CD1c-positive myeloid dendritic cell (primary cell): Measurements from ENCODE around the gene CDHR5.

Experiments used
- DNase-seq: peaks from one replicate; pipeline ENCODE4 v3.0.0-alpha.2; 2016; ENCODE audit errors: extremely low spot score

The CDHR5 gene

DNA sequence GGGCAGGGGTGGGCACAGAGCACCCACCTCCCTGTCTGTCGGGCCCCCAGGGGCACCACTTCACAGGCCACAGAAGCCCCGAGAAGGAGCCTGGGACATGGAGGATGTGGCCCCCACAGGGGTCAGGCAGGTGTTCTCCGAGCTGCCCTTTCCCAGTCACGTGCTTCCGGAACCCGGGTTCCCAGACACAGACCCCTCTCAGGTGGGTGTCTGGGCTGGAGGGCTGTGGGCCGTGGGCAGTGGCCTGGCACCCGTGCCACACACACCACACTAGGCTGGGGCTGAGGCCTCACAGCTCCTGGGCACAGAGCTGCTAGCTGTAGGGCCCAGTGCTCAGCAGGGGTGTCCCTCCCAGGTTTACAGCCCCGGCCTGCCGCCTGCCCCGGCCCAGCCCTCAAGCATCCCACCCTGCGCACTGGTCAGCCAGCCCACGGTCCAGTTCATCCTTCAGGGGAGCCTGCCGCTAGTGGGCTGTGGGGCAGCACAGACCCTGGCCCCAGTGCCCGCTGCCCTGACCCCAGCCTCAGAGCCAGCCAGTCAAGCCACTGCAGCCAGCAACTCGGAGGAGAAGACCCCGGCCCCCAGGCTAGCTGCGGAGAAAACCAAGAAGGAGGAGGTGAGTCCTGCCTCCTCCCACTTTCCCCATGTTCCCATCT is 14.5 kb downstream of the CDHR5 start:
- DNase-seq: no peak

DNA sequence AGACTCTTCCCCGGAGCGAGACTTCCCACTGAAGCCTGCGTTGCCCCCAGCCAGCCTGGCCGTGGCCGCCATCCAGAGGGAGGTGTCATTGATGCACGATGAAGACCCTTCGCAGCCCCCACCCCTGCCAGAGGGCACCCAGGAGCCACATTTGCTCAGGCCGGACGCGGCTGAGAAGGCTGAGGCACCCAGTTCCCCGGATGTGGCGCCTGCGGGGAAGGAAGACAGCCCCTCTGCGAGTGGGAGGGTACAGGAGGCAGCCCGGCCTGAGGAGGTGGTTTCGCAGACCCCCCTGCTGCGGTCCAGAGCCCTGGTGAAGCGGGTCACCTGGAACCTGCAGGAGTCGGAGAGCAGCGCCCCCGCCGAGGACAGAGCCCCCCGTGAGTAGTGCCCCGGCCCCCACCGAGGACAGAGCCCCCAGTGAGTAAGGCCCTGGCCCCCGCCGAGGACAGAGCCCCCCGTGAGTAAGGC is 15.4 kb downstream of the CDHR5 start:
- no peak for DNase-seq

DNA sequence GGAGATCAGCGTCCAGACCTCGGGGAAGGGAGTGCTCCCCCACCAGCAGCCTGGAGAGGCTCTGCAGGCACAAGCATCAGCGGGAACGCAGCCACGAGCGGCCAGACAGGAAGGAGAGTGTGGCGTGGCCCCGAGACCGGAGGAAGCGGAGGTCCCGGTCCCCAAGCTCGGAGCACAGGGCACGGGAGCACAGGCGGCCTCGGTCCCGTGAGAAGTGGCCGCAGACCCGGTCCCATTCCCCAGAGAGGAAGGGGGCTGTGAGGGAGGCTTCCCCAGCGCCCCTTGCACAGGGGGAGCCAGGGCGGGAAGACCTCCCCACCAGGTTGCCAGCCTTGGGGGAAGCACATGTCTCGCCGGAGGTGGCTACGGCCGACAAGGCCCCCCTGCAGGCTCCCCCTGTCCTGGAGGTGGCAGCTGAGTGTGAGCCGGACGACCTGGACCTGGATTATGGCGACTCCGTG is 15.9 kb downstream of the CDHR5 start:
- DNase-seq: no peak

DNA sequence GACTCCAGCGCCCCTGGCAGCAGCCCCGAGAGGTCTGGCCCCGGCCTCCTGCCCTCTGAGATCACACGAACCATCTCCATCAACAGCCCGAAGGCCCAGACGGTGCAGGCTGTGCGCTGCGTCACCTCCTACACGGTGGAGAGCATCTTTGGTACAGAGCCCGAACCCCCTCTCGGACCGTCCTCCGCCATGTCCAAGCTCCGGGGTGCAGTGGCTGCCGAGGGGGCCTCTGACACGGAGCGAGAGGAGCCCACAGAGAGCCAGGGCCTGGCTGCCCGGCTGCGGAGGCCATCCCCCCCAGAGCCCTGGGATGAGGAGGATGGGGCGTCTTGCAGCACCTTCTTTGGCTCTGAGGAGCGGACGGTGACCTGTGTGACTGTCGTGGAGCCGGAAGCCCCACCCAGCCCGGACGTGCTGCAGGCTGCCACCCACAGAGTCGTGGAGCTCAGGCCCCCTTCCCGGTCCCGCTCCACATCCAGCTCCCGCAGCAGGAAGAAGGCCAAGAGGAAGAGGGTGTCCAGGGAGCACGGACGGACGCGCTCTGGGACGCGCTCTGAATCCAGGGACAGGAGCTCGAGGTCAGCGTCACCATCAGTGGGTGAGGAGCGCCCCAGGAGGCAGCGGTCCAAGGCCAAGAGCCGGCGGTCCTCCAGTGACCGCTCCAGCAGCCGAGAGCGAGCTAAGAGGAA is 16.6 kb downstream of the CDHR5 start:
- DNase-seq: no peak

DNA sequence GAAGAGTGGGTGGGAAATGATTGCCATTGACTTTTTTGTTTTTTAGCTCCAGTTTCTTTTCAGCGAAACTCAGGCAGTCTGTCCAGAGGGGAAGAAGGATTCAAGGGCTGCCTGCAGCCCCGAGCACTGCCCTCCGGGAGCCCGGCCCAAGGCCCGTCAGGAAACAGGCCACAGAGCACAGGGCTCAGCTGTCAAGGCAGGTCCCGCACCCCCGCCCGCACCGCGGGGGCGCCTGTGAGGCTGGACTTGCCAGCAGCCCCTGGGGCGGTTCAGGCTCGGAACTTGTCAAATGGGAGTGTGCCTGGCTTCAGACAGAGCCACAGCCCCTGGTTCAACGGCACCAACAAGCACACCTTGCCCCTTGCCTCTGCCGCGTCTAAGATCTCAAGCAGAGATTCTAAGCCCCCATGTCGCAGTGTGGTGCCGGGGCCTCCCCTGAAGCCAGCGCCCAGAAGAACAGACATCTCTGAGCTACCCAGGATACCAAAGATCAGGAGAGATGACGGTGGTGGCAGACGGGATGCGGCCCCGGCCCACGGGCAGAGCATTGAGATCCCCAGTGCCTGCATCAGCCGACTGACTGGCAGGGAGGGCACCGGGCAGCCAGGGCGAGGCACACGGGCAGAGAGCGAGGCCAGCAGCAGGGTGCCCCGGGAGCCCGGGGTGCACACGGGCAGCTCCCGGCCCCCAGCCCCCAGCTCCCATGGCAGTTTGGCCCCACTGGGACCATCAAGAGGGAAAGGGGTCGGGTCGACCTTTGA is 17.6 kb downstream of the CDHR5 start:
- no peak for DNase-seq

DNA sequence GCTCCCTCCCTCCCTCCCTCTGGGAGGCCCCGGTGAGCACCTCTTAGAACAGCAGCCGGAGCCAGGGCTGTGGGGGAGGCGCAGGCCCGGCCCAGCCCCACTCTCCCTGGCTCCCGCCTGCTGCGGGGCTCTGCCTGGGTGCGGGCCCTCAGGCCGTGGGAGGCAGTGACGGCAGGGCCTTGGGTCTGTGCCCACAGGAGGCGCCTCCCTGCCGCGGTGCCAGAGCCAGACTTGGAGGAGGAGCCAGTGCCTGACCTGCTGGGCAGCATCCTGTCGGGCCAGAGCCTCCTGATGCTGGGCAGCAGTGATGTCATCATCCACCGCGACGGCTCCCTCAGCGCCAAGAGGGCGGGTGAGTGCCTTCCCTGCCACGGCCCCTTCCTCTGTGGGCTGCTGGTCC is 18.5 kb downstream of the CDHR5 start:
- no peak for DNase-seq

DNA sequence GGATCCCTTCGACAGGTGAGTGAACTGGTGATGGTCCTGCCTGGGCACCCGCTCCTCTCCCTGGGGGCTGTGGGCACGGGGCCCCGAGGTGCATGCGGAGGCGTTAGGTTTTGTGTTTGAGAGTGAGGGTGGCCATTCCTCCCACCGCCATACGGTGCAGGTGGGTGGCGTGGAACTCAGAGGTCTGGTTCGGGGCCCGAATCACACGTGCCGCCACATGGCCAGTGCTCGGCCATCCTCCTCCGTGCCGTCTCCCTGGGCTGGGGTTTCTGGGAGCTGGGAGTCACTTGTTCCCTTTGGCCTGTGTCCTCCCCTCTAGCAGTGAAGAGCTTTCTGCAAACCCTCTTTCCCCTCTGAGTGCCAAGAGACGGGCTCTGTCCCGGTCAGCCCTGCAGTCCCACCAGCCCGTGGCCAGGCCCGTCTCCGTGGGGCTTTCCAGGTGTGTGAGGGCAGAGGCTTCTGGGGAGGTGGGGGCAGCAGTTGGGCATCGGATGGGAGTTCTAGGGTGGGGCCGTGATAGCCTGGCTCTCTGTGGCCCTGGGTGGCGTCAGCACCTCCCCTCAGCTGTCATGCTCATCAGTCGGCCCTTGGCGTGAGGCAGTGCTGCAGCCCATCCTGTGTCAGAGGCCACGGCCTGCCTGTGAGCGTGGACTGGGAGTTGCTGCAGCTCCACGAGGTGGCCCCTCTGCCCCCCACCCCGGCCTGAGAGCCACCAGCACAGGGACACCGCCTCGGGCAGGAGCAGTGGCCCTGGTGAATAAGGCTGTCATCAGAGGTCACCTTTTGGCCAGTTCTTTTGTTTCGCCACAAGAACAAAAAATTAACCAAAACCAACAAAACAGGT is 19.2 kb downstream of the CDHR5 start:
- DNase-seq: no peak

DNA sequence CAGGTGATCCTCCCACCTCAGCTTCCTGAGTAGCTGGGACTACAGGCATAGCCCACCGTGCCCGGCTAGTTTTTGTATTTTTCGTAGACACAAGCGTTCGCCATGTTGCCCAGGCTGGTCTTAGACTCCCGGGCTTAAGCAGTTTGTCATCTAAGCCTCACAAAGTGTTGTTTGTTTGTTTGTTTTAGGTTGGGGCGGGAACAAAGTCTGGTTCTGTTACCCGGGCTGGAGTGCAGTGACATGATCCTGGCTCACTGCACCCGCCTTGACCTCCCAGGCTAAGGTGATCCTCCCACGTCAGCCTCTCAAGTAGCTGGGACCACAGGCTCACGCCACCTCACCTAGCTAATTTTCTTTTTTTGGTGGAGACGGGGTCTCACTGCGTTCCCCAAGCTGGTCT is 21.6 kb downstream of the CDHR5 start:
- no peak for DNase-seq

DNA sequence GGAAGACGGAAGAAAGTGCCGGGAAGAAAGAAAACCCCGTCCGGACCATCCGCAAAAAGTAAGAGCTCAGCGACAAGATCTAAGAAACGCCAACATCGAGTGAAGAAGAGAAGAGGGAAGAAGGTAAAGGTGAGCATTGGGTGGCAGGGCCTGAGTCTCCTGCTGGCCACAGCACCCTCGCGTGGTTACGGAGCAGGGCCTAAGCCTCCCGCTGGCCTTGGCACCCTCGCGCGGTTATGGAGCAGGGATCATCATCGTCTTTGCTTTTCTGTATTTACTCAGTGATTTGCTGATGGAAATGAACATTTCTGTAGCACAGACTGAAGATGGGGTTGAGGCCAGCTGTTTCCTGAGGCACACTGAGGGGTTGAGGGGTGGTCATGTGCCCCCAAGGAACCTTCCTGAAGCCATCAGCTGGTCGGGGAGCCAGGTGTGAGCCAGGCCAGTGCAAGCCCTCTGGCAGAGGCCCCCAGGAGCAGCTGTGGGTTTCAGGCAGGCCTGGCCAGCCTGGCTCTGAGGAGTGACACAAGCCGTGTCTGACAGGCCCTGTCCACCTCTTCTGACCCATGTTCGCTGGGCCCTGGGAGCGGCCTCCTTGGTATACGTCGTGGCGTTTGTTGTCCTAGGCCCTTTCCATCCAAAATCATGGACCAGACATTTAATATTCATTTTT is 23.0 kb downstream of the CDHR5 start:
- no peak for DNase-seq

DNA sequence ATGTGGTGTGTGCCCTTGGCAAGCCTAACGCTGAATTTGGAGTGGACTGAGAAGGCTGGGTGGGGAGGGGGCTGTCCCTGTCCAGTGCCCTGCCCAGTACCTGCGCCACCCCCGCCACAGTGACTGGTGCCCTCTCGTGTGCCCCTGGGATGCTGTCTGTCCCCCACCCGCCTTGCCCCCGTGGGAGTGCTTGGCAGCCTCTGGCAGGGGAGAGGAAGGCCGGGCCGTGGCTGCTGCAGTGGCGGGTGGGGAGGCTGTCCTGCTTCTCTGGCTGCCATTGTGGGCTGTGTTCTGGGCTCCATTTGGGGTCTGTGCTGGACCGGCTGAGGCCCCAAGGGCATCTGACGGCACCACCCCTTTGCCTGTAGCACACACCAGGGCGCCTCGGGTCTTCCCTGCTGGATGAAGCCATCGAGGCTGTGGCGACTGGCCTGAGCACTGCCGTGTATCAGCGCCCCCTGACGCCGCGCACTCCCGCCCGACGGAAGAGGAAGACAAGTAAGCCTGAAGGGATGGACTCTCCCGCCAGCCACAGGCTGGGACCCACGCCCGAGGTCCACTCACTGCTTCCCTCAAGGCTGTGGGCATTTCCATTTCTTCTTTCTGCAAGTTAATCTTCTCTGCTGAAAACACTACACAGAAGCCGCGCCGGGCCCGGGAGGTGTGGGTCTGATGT is 26.6 kb downstream of the CDHR5 start:
- DNase-seq: no peak

DNA sequence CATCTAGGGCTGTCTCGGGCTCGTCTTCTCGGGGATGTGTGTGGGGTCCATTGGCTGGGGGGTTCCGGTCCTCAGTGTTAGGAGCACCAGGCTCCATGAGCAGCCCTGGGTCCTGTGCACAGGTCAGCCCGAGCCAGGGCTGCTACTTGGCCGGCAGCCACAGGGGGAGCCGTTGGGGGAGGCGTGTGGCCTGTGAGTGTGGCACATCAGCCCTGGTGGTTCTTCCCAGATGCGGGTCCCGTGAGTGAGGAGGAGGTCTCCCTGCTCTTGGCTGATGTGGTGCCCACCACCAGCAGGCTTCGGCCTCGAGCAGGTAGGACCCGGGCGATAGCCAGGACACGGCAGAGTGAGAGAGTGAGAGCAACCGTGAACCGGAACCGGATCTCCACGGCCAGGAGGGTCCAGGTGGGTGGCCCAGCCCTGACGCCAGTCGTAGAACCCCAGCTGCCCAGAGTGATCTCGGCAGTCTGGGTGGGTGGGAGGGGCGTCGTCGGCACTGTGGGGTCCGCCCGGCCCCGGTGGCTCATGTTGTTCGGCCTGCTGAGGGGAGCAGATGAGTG is 27.5 kb downstream of the CDHR5 start:
- DNase-seq: no peak

DNA sequence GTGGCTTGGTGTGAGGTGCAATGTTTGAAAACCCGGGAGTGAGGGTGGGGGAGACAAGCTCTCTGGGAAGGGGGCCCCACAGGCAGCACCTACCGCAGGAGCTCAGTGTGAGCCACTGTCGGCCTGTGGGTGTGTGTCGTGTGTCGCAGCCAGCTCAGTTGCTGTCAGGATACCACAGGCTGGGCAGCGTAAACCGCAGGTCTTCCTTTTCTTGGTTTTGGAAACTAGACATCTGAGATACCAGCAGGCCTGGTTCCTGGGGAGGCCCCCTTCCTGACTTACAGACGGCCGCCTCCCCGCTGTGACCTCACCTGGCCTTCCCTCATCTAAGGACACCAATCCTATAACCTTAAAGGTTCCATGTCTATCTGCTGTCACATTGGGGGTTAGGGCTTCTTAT is 28.4 kb downstream of the CDHR5 start:
- no peak for DNase-seq

DNA sequence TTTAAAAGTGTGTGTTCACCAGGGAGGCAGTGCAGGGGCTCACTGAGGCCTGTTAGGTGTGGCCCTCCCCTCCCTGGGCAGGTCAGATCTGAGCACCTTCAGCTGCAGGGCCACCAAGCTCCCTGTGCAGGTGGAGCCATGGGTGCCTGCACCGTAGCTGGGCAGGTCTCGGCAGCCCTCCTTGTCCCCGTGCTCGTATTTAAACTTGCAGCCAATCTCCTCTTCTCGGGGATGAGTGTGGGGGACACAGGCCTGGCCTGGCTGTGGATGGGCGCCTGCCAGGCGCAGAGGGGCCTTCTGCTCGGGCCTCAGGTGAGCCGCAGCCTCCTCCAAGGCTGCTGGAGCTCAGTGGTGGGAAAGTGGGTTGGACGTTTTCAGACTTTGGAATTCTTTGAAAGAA is 29.4 kb downstream of the CDHR5 start:
- DNase-seq: no peak

DNA sequence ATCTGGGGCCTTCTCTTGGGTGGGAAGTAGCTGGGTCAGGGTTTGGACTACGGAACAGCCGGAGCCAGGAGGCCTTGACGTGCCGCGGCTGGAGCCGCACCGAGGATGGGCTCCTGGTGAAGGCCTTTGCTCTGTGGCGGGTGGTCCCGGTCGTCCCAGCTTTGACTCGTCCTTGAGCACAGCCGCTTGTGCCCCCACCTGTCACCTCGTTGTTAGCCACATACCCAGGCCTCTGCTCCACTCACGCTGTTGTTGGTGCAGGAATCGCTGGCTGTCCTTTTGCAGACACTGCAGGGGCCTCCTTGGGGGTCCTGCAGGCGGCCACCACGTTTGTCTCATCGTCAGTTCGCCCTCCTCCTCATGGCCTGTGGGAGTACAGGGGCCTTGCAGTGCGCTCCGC is 31.4 kb downstream of the CDHR5 start:
- DNase-seq: no peak

DNA sequence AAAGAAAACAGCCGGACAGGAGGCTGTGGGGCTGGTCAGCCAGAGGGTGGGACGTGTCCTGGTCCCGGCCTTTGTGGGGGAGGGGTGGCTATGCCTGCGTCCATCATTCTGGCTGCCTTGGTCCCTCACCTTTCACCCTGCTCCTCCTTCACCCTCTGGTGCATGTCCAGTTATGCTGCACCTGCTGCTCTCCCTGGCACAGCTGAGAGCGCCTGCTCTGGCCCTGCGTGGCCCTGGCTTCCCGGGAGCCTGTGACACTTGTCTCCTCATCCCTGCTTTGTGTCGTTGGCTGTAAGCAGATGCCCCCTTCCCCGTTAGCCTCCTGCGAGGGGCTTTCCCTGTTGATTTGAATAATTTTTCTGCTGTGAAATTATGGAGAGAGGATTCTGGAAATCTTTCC is 31.8 kb downstream of the CDHR5 start:
- DNase-seq: no peak

DNA sequence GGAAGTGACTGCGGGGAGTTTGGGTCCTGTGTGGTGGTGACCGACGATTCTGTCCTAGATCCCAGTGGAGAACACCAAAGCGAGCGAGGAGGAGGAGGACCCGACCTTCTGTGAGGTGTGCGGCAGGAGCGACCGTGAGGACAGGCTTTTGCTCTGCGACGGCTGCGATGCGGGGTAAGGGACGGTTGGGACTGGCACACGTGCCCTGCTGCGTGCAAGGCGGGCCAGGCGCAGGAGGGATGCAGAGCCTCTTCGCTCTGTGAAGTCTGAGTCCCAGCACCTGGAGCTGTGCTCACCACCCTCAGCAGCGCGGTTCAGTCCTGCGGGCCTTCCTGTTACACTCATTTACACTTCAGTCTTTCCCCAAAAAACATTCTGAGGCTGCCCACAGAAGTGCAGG is 32.3 kb downstream of the CDHR5 start:
- no peak for DNase-seq

DNA sequence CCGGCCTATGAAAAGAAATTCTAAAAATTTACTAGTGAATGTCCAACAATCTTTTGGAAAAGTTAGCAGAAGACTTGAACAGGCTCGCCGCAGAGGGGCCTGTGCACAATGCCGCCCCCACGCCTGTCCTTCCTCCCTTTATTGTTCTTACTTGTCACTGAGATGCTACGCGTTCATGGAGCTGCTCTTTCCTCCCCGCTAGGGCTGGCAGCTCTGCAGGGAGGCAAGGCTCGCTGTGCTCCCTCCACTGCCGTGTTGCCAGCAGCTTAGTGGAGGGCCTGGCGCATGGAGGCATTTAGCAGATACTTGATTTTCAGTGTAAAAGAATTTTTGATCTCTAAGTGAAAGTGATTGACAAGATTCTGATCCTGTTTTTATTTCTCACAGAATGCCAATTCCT is 33.8 kb downstream of the CDHR5 start:
- no peak for DNase-seq

DNA sequence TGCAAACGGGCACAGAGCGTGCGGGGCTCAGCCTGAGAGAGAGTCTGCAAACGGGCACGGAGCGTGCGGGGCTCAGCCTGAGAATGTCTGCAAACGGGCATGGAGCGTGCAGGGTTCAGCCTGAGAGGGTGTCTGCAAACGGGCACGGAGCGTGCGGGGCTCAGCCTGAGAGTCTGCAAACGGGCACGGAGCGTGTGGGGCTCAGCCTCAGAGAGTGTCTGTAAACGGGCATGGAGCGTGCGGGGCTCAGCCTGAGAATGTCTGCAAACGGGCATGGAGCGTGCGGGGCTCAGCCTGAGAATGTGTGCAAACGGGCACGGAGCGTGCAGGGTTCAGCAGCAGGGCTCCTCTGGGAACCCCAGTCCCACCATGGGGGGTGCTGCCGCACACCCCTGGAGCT is 35.0 kb downstream of the CDHR5 start:
- DNase-seq: no peak

DNA sequence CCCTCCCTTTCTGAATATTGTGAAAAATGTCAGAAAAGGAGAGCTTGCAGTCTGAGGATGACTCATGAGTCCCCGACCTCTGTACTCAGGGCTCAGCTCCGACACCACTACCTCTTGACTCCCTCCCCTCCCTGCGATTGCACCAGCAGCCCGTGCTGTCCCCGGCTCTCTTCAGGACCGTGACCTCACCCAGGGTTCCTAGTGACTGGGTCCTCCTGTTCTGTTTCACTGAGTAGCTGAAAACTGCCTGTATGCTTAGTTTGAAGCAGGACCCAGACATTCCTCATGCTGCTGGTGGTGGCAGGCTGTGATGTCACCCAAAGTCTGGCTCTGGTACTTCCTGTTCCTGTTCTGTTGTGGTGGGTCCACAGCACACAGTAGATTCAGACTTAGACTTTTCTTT is 36.8 kb downstream of the CDHR5 start:
- DNase-seq: peak; percentile 90

DNA sequence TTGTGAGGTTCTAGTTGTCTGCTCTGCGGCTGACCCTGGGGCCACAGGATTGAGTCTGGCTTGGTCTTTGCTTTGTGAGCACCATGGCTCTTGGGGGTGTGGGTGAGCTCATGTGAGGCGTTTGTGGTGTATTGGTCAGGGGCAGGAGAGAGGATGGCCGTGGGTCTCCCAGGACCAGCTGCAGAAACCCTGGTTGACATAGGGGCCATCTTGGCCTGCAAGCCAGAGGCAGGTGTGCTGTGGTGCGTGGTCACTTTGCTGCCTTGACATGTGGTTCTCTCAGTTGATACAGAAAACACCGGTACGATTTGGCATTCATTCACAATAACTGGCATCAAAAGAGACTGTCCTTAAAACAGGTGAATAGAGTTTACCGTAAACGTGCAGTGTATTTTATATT is 37.2 kb downstream of the CDHR5 start:
- DNase-seq: no peak
